ENCODE data around the gene PINK1.

PINK1 gene

GRCh38 chr1:20589331-20590278 is 43.7 kb upstream of the PINK1 start:
- CTCF ChIA-PET = interaction anchor here (0.8 to 9.0 kb wide), 4 partner anchors 14 to 49 kb away, joined by 3 to 74 read pairs (median 3); partner anchors contain the start of gene PINK1
- peak overlapping the region; percentile 40 for H3K4me3 ChIP-seq (ENCODE audit: low read depth, low read length)
- POLR2A ChIA-PET = interaction anchor here (0.5 to 2.5 kb wide), 6 partner anchors 14 to 72 kb away, joined by 3 to 9 read pairs (median 3); no protein-coding TSS in a partner anchor
- no peak for TF ChIP-seq CTCF (IDR thresholded peaks at IDR 0.05; ENCODE audit: insufficient read depth, low read length, missing control alignments)
- DNase-seq (ENCODE audit: low read depth, low spot score) = no peak

- H3K4me3 ChIP-seq (ENCODE audit: low read depth, low read length) = no peak overlapping the region
- no peak for TF ChIP-seq CTCF (IDR thresholded peaks at IDR 0.05; ENCODE audit: insufficient read depth, low read length, missing control alignments)
- CTCF ChIA-PET = interaction anchor here (0.8 to 9.0 kb wide), 3 partner anchors 13 to 48 kb away, joined by 3 to 74 read pairs (median 3); partner anchors contain the start of gene PINK1
- no peak for DNase-seq (ENCODE audit: low read depth, low spot score)
- POLR2A ChIA-PET = interaction anchor here (0.8 to 2.5 kb wide), 2 partner anchors 23 to 45 kb away, joined by 3 to 9 read pairs; no protein-coding TSS in a partner anchor
Observed at GRCh38 chr1:20590306-20590777, 42.9 kb upstream of the PINK1 start.

- TF ChIP-seq CTCF (IDR thresholded peaks at IDR 0.05; ENCODE audit: insufficient read depth, low read length, missing control alignments) = no peak
- CTCF ChIA-PET = interaction anchor here (4.3 to 4.9 kb wide), 2 partner anchors 19 to 39 kb away, joined by 25 to 27 read pairs; partner anchors contain the start of gene PINK1
- no peak for DNase-seq (ENCODE audit: low read depth, low spot score)
- POLR2A ChIA-PET = no interaction called here
- H3K4me3 ChIP-seq (ENCODE audit: low read depth, low read length) = no peak overlapping the region
Observed at GRCh38 chr1:20593756-20594155, 39.5 kb upstream of the PINK1 start.

GRCh38 chr1:20594746-20595145 is 38.5 kb upstream of the PINK1 start:
- no peak for TF ChIP-seq CTCF (IDR thresholded peaks at IDR 0.05; ENCODE audit: insufficient read depth, low read length, missing control alignments)
- POLR2A ChIA-PET = no interaction called here
- CTCF ChIA-PET = interaction anchor here (0.9 to 4.9 kb wide), 4 partner anchors 9 to 44 kb away, joined by 3 to 27 read pairs (median 14); partner anchors contain the start of gene PINK1
- no peak for DNase-seq (ENCODE audit: low read depth, low spot score)
- no peak overlapping the region for H3K4me3 ChIP-seq (ENCODE audit: low read depth, low read length)

- no peak for DNase-seq (ENCODE audit: low read depth, low spot score)
- H3K4me3 ChIP-seq (ENCODE audit: low read depth, low read length) = no peak overlapping the region
- no peak for TF ChIP-seq CTCF (IDR thresholded peaks at IDR 0.05; ENCODE audit: insufficient read depth, low read length, missing control alignments)
- ChIA-PET POLR2A (no interaction called here), CTCF (interaction anchor here (0.6 to 4.9 kb wide), 3 partner anchors 9 to 37 kb away, joined by 3 to 27 read pairs (median 25); partner anchors contain the start of gene PINK1)
Observed at GRCh38 chr1:20596106-20596505, 37.2 kb upstream of the PINK1 start.

- no peak for DNase-seq (ENCODE audit: low read depth, low spot score)
- no peak overlapping the region for H3K4me3 ChIP-seq (ENCODE audit: low read depth, low read length)
- ChIA-PET POLR2A (no interaction called here), CTCF (no interaction called here)
- no peak for TF ChIP-seq CTCF (IDR thresholded peaks at IDR 0.05; ENCODE audit: insufficient read depth, low read length, missing control alignments)
Observed at GRCh38 chr1:20597650-20598049, 35.6 kb upstream of the PINK1 start.
